IMR-90 (cell line): ENCODE results near the gene MPZL3. TPM values are rescaled to one million over a fixed set of nuclear protein-coding genes. Genes with fewer than 3 reads are reported as not detected.

ENCODE experiments used
- ATAC-seq: fragments of 200-7000 bp; cut with Tn5 transposase; 2 replicates; pipeline ENCODE4 v1.9.1; 2020; ENCODE audit warnings: low read depth, mild to moderate bottlenecking, moderate library complexity
- BruUV-seq: library from RNA; stranded (reverse); fragments of 400-500 nt; replicated peaks from 2 replicates; lab custom pipeline; 2021; lab: Mats Ljungman, UMichigan
- CTCF ChIA-PET: fragments of 300-600 bp; formaldehyde crosslinking; extraction: SDS; loops from one replicate; lab custom pipeline; 2021; ENCODE audit warnings: antibody characterized with exemption; lab: Yijun Ruan, JAX
- POLR2A ChIA-PET: fragments of 300-600 bp; sonication (Branson Sonifier 250); formaldehyde crosslinking; loops from one replicate; lab custom pipeline; 2022; ENCODE audit warnings: antibody characterized with exemption; ENCODE audit not compliant: unreplicated experiment; lab: Charles Lee
- DNase-seq: peaks from one replicate; pipeline ENCODE4 v3.0.0; 2013
- H2AFZ ChIP-seq: replicated peaks from 2 replicates; pipeline ENCODE3; 2013; ENCODE audit warnings: low read length, mild to moderate bottlenecking; ENCODE audit not compliant: poor library complexity
- H2AK5ac ChIP-seq: 2 replicates; pipeline ENCODE4 v1.6.1; 2013; ENCODE audit warnings: low read depth, low read length, inconsistent platforms
- H2AK9ac ChIP-seq: replicated peaks from 2 replicates; pipeline ENCODE3; 2013; ENCODE audit warnings: mild to moderate bottlenecking, low read depth, low read length, moderate library complexity; ENCODE audit not compliant: poor library complexity
- H2BK120ac ChIP-seq: 2 replicates; pipeline ENCODE4 v1.6.1; 2013; ENCODE audit warnings: low read depth, low read length, inconsistent platforms
- H2BK15ac ChIP-seq: 3 replicates; pipeline ENCODE4 v1.6.1; 2013; ENCODE audit warnings: low read depth, low read length, inconsistent platforms
- H2BK20ac ChIP-seq: 2 replicates; pipeline ENCODE4 v1.6.1; 2013; ENCODE audit warnings: low read depth, mild to moderate bottlenecking, inconsistent platforms, low read length, moderate library complexity
- H2BK5ac ChIP-seq: 2 replicates; pipeline ENCODE4 v1.6.1; 2013; ENCODE audit warnings: mild to moderate bottlenecking, low read depth, low read length, inconsistent platforms; ENCODE audit not compliant: poor library complexity, severe bottlenecking
- H3K14ac ChIP-seq: replicated peaks from 2 replicates; pipeline ENCODE4 v1.6.1; 2013; ENCODE audit warnings: low read depth, low read length, inconsistent platforms
- H3K18ac ChIP-seq: 2 replicates; pipeline ENCODE4 v1.6.1; 2013; ENCODE audit warnings: low read depth, low read length, control low read depth
- H3K23ac ChIP-seq: 2 replicates; pipeline ENCODE4 v1.6.1; 2013; ENCODE audit warnings: low read depth, low read length, inconsistent platforms
- H3K27ac ChIP-seq: 2 replicates; pipeline ENCODE4 v1.5.1; 2013; ENCODE audit warnings: mild to moderate bottlenecking, control low read depth, low read length; ENCODE audit not compliant: insufficient read depth
- H3K27me3 ChIP-seq: 2 replicates; pipeline ENCODE4 v1.6.1; 2013; ENCODE audit warnings: low read length; ENCODE audit not compliant: control insufficient read depth, insufficient read depth
- H3K36me3 ChIP-seq: 2 replicates; pipeline ENCODE4 v1.6.1; 2013; ENCODE audit warnings: low read length, mixed read lengths; ENCODE audit not compliant: control insufficient read depth, insufficient read depth
- H3K4ac ChIP-seq: 2 replicates; pipeline ENCODE4 v1.6.1; 2013; ENCODE audit warnings: low read depth, low read length, inconsistent platforms
- H3K4me1 ChIP-seq: 2 replicates; pipeline ENCODE4 v1.6.1; 2013; ENCODE audit warnings: low read length, mixed read lengths; ENCODE audit not compliant: control insufficient read depth, insufficient read depth
- H3K4me2 ChIP-seq: 2 replicates; pipeline ENCODE4 v1.6.1; 2013; ENCODE audit warnings: low read depth, mild to moderate bottlenecking, control low read depth, low read length, moderate library complexity
- H3K4me3 ChIP-seq: 2 replicates; pipeline ENCODE4 v1.5.1; 2013; ENCODE audit warnings: low read depth, mild to moderate bottlenecking, control low read depth, low read length, moderate library complexity; ENCODE audit not compliant: insufficient read depth
- H3K56ac ChIP-seq: 2 replicates; pipeline ENCODE4 v1.6.1; 2013; ENCODE audit warnings: low read length, inconsistent platforms; ENCODE audit not compliant: insufficient read depth; ENCODE audit errors: extremely low read depth
- H3K79me1 ChIP-seq, 2 experiments: 2 replicates each; pipeline ENCODE4 v1.6.1; 2013; ENCODE audit warnings: low read length in 2 of 2, inconsistent platforms in 1 of 2, low read depth in 1 of 2
- H3K9ac ChIP-seq: 2 replicates; pipeline ENCODE4 v1.6.1; 2013; ENCODE audit warnings: low read depth, low read length, control low read depth
- H3K9me1 ChIP-seq: 2 replicates; pipeline ENCODE4 v1.6.1; 2013; ENCODE audit warnings: low read length, inconsistent platforms; ENCODE audit not compliant: insufficient read depth
- H3K9me3 ChIP-seq: 2 replicates; pipeline ENCODE4 v1.6.1; 2013; ENCODE audit warnings: low read length; ENCODE audit not compliant: control insufficient read depth, insufficient read depth
- H4K20me1 ChIP-seq: 2 replicates; pipeline ENCODE4 v1.6.1; 2013; ENCODE audit warnings: low read length, inconsistent platforms; ENCODE audit not compliant: insufficient read depth
- H4K5ac ChIP-seq: 2 replicates; pipeline ENCODE4 v1.6.1; 2013; ENCODE audit warnings: mild to moderate bottlenecking, low read depth, low read length, control low read depth
- H4K8ac ChIP-seq, 2 experiments: 2 replicates each; pipeline ENCODE4 v1.6.1; 2013; ENCODE audit warnings: low read depth in 2 of 2, low read length in 2 of 2, control low read depth in 1 of 2, inconsistent platforms in 1 of 2
- H4K91ac ChIP-seq: 2 replicates; pipeline ENCODE4 v1.6.1; 2013; ENCODE audit warnings: low read depth, low read length, inconsistent platforms; ENCODE audit not compliant: insufficient read depth
- BHLHE40 ChIP-seq: fragments of 150-350 bp; IDR thresholded peaks from 2 replicates; pipeline ENCODE4 v1.6.1; 2016; ENCODE audit warnings: mild to moderate bottlenecking, low read depth, low read length
- CEBPB ChIP-seq: IDR thresholded peaks from 2 replicates; pipeline ENCODE4 v1.6.1; 2012; ENCODE audit warnings: low read depth, low read length, improper control_type of control experiment
- CHD1 ChIP-seq: IDR thresholded peaks from 2 replicates; pipeline ENCODE4 v1.6.1; 2012; ENCODE audit warnings: low read depth, low read length, improper control_type of control experiment
- CTCF ChIP-seq: conservative IDR thresholded peaks from 2 replicates; pipeline ENCODE4 v1.5.1; 2012; ENCODE audit warnings: mild to moderate bottlenecking, low read depth, low read length, improper control_type of control experiment
- ELK1 ChIP-seq: fragments of 150-350 bp; IDR thresholded peaks from 2 replicates; pipeline ENCODE4 v1.6.1; 2016; ENCODE audit warnings: low read depth, mild to moderate bottlenecking, low read length, moderate library complexity, borderline replicate concordance
- FOS ChIP-seq: fragments of 150-350 bp; IDR thresholded peaks from 2 replicates; pipeline ENCODE4 v1.6.1; 2016; ENCODE audit warnings: low read depth, low read length
- MAFK ChIP-seq: IDR thresholded peaks from 2 replicates; pipeline ENCODE4 v1.6.1; 2012; ENCODE audit warnings: low read depth, low read length, improper control_type of control experiment
- MAZ ChIP-seq: IDR thresholded peaks from 2 replicates; pipeline ENCODE4 v1.6.1; 2012; ENCODE audit warnings: low read depth, mild to moderate bottlenecking, low read length, improper control_type of control experiment, moderate library complexity, borderline replicate concordance
- MXI1 ChIP-seq: IDR thresholded peaks from 2 replicates; pipeline ENCODE4 v1.6.1; 2012; ENCODE audit warnings: low read depth, mild to moderate bottlenecking, low read length, moderate library complexity, borderline replicate concordance
- NFE2L2 ChIP-seq: fragments of 150-350 bp; IDR thresholded peaks from 2 replicates; pipeline ENCODE4 v1.6.1; 2016; ENCODE audit warnings: low read depth, mild to moderate bottlenecking, low read length
- POLR2A ChIP-seq: IDR thresholded peaks from 2 replicates; pipeline ENCODE4 v1.6.1; 2012; ENCODE audit warnings: mild to moderate bottlenecking, low read depth, low read length
- RAD21 ChIP-seq: IDR thresholded peaks from 2 replicates; pipeline ENCODE4 v1.6.1; 2012; ENCODE audit warnings: low read length, improper control_type of control experiment
- RCOR1 ChIP-seq: IDR thresholded peaks from 2 replicates; pipeline ENCODE4 v1.6.1; 2012; ENCODE audit warnings: mild to moderate bottlenecking, low read length, improper control_type of control experiment; ENCODE audit not compliant: insufficient replicate concordance
- RFX5 ChIP-seq: IDR thresholded peaks from 2 replicates; pipeline ENCODE4 v1.8.0; 2012; ENCODE audit warnings: low read depth, mild to moderate bottlenecking, low read length, moderate library complexity
- SMC3 ChIP-seq: fragments of 150-350 bp; IDR thresholded peaks from 2 replicates; pipeline ENCODE4 v1.6.1; 2016; ENCODE audit warnings: low read depth, mild to moderate bottlenecking, antibody characterized with exemption, low read length, moderate library complexity
- WGBS, 2 experiments: methylation state at CpG; one replicate each; pipeline versions ENCODE4 v1.1.5 to v1.1.7; 2013; ENCODE audit warnings: missing lambda C conversion rate in 2 of 2; ENCODE audit not compliant: insufficient read length in 1 of 2; ENCODE audit errors: extremely low coverage in 2 of 2; 5-methylcytosine and 5-hydroxymethylcytosine counted together
- dilution Hi-C: fragments of 300-500 bp; cut with HindIII; formaldehyde crosslinking; loops from one replicate; pipeline ENCODE4 v1.14.3; 2018; ENCODE audit warnings: low sequenced_read_pairs; ENCODE audit not compliant: unreplicated experiment
- in situ Hi-C: fragments of 300-500 bp; cut with MboI; formaldehyde crosslinking; loops from 3 replicates; pipeline ENCODE4 v1.14.3; 2019; ENCODE audit warnings: low sequenced_read_pairs, inconsistent platforms, mixed read lengths
- intact Hi-C: fragments of 100-400 bp; cut with micrococcal nuclease; formaldehyde crosslinking; loops from 2 replicates; pipeline ENCODE4 v1.10.0; 2022
- polyA plus RNA-seq, 3 experiments: library from polyadenylated mRNA; depleted of rRNA; stranded (reverse); fragments of >200 nt; gene quantifications; 2 replicates each; pipeline ENCODE4 v1.2.3, GENCODE V29; 2012; ENCODE audit warnings: low replicate concordance in 1 of 3
- total RNA-seq: library from RNA; depleted of rRNA; stranded (reverse); fragments of >200 nt; gene quantifications from 2 replicates; pipeline ENCODE4 v1.2.3, GENCODE V29; 2012
- TF ChIP-seq, protein P1 (sequence below): fragments of 150-350 bp; IDR thresholded peaks from 2 replicates; pipeline ENCODE4 v1.6.1; 2017; ENCODE audit warnings: mild to moderate bottlenecking, antibody characterized with exemption, low read length, low read depth

Gene MPZL3
- total and polyA plus RNA-seq, 2 of the 4 experiments (the other 2 are of a cell fraction): 0.15 to 0.36 TPM

- H3K14ac ChIP-seq: no peak overlapping the region
- no peak overlapping the region for H2BK20ac ChIP-seq
- WGBS, 2 experiments: 57% methylated on average over 6 of the region's 7 CpGs; no CpG with 5 or more reads in 1 of the 2 experiments
- H2AK5ac ChIP-seq: no peak overlapping the region
- no peak overlapping the region for H2BK5ac ChIP-seq
- H3K4ac ChIP-seq: no peak overlapping the region
- BruUV-seq: no TSS peak
- no peak overlapping the region for H2BK15ac ChIP-seq
- H3K4me2 ChIP-seq: no peak overlapping the region
- TF ChIP-seq, protein P1, sequence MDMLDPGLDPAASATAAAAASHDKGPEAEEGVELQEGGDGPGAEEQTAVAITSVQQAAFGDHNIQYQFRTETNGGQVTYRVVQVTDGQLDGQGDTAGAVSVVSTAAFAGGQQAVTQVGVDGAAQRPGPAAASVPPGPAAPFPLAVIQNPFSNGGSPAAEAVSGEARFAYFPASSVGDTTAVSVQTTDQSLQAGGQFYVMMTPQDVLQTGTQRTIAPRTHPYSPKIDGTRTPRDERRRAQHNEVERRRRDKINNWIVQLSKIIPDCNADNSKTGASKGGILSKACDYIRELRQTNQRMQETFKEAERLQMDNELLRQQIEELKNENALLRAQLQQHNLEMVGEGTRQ: no peak
- TF ChIP-seq POLR2A (no peak), RCOR1 (no peak), SMC3 (no peak), MAZ (no peak), RFX5 (no peak), CEBPB (no peak), MAFK (no peak), BHLHE40 (no peak), CTCF (no peak), FOS (no peak), RAD21 (no peak), ELK1 (no peak), NFE2L2 (no peak), CHD1 (no peak), MXI1 (no peak)
- DNase-seq: no peak
- POLR2A ChIA-PET: no interaction called here
- no peaks in the 10 kb centered on the region for H3K9me1 ChIP-seq
- no peak overlapping the region for H3K23ac ChIP-seq
- no peak overlapping the region for H3K18ac ChIP-seq
- no peak overlapping the region for H4K5ac ChIP-seq
- no peak overlapping the region for H4K8ac ChIP-seq
- no peak overlapping the region for H3K27ac ChIP-seq
- no peaks in the 10 kb centered on the region for H3K79me1 ChIP-seq
- dilution Hi-C loops: no loop called here
- no peak overlapping the region for H4K91ac ChIP-seq
- H2AK9ac ChIP-seq: no peak overlapping the region
- H2BK120ac ChIP-seq: no peak overlapping the region
- in situ Hi-C loops: no loop called here
- no peaks in the 10 kb centered on the region; the same call in 1 of the 2 replicates for H3K27me3 ChIP-seq
- no peak overlapping the region for H3K56ac ChIP-seq
- no peaks in the 10 kb centered on the region for H3K36me3 ChIP-seq
- H3K9ac ChIP-seq: no peak overlapping the region
- CTCF ChIA-PET: no interaction called here
- no peak for ATAC-seq
- no peaks in the 10 kb centered on the region for H3K4me1 ChIP-seq
- intact Hi-C loops: no loop called here
- H4K20me1 ChIP-seq: no peaks in the 10 kb centered on the region
- H2AFZ ChIP-seq: no peak overlapping the region
- no peak overlapping the region for H3K4me3 ChIP-seq
- H3K9me3 ChIP-seq: no peaks in the 10 kb centered on the region
Observed at GRCh38 chr11:118226296-118226695, 25.9 kb downstream of the MPZL3 start.
